ENCODE results near the gene MRPS34. TPM values are rescaled to one million over a fixed set of nuclear protein-coding genes. Genes with fewer than 3 reads are reported as not detected.

The MRPS34 gene
- total RNA-seq, 4 donors from 2014 or later = 56.8 to 84.2 (median 78.6) TPM

DNA sequence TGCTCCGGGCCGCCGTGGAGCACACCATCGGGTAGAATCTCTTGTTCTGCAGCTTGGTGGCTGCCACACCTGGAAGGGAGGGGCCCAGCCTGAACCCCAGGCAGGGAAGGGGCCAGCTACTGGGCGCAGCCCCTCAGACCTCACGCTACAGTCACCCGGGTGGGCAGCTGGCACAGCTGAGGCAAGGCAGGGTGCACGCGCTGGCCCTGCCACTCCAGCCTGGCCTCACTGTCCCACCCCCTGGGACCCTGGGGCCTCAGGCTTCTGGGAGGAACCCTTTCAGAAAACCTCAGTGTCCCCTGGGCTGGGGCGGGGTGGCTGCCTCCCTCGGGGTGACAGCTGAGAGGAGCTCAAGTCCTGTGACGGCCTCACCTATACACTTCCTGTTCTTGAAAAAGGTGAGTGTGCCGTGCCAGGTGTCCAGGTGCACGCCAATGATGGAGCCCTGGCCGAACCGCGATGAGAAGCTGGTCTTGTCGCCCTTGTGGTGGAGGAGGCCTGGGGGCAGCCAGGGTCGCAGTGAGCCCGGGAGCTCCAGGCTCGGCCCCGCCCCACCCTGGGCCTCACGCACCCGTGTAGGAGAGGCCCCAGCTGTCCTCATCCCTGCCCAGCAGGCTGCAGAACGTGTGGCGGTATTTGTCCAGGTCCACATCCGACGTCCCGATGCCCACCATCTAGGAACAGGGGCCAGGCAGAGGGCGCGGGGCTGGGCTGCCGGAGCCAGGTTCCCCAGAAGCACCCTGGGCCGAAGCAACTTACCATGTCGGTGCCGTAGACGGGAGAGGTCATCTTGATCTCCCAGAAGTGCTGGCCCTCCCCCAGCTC, 4.7 kb upstream of the MRPS34 start:
- ATAC-seq (ENCODE audit: low FRiP score) (no peak), DNase-seq (ENCODE audit: low spot score) (no peak)
- TF ChIP-seq, protein P1, sequence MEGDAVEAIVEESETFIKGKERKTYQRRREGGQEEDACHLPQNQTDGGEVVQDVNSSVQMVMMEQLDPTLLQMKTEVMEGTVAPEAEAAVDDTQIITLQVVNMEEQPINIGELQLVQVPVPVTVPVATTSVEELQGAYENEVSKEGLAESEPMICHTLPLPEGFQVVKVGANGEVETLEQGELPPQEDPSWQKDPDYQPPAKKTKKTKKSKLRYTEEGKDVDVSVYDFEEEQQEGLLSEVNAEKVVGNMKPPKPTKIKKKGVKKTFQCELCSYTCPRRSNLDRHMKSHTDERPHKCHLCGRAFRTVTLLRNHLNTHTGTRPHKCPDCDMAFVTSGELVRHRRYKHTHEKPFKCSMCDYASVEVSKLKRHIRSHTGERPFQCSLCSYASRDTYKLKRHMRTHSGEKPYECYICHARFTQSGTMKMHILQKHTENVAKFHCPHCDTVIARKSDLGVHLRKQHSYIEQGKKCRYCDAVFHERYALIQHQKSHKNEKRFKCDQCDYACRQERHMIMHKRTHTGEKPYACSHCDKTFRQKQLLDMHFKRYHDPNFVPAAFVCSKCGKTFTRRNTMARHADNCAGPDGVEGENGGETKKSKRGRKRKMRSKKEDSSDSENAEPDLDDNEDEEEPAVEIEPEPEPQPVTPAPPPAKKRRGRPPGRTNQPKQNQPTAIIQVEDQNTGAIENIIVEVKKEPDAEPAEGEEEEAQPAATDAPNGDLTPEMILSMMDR (IDR thresholded peaks at IDR 0.05) = no peak

DNA sequence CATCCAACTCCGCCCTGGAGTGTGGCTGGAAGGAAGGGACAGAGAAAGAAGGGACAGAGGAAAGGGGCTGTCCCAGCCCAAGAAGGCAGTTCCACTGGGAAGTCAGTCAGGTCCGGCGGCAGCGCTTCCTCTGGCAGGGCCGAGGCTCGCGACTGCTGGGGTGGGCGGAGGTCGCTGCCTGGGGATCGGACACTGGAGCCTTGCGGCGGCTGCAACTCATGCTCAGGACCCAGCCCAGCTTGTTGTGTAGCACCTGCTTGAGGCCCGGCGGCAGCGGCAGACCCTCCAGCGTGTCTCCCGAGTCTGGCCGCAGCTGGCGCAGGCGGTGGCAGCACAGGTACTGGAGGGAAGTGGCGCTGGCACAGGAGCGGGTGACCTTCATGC, 4.0 kb upstream of the MRPS34 start:
- ATAC-seq (ENCODE audit: low FRiP score) = no peak
- no peak for DNase-seq (ENCODE audit: low spot score)
- TF ChIP-seq, protein P1 (IDR thresholded peaks at IDR 0.05) = no peak

DNA sequence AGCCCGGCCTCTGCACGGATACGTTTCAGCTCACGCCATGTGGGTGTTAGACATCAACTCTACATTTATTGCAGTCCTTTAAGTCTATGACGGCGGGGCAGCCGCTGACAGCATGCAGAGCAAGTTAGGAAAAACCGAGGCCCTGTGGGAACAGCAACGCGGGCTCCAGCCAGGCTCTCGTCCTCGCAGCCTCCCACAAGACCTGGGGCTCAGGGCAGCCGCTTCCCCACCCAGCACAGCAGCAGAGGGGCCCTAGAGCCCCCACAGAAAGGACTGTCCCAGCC, 3.7 kb upstream of the MRPS34 start:
- DNase-seq (ENCODE audit: low spot score) = no peak
- TF ChIP-seq, protein P1 (IDR thresholded peaks at IDR 0.05) = no peak
- ATAC-seq (ENCODE audit: low FRiP score) = no peak

DNA sequence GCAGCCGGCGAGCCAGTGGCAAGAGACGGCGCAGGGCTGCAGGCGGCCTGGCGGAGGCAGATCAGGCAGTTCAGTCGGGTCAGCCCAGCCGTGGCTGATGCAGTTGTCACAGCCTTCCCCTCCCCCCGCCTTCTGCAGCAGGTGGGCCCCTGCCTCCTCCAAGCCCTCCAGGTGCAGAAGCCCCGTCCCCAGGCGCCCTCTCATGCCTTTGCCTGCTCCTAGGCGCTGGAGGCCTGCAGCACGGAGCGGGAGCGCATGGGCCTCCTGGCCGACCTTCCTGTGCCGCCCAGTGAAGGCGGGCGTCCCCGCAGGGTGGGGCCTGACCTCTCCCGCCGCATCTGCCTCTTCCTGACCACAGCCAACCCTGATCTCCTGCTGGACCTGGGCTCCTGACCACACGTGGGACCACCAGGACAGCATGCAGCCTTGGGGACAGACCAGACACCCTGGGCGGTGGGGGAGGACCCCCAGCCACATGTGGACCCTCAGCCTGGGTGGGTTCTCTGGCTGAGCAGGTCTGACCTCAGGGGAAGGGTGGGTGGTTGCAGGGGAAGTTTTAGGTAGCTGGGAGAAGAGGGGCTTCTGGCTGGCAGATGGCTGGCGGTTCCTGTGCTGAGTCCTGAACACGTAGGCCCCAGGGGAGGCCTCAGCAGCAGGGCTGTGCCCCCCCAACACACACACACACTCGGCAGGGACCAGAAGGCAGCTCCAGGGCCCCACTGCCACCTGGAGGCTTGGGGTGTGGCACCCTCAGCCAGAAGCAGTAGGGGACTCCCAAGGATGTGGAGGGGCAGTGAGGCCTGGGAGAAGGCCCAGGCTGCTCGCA, 3.1 kb upstream of the MRPS34 start:
- DNase-seq (ENCODE audit: low spot score) (no peak), ATAC-seq (ENCODE audit: low FRiP score) (no peak)
- TF ChIP-seq, protein P1 (IDR thresholded peaks at IDR 0.05) = no peak

DNA sequence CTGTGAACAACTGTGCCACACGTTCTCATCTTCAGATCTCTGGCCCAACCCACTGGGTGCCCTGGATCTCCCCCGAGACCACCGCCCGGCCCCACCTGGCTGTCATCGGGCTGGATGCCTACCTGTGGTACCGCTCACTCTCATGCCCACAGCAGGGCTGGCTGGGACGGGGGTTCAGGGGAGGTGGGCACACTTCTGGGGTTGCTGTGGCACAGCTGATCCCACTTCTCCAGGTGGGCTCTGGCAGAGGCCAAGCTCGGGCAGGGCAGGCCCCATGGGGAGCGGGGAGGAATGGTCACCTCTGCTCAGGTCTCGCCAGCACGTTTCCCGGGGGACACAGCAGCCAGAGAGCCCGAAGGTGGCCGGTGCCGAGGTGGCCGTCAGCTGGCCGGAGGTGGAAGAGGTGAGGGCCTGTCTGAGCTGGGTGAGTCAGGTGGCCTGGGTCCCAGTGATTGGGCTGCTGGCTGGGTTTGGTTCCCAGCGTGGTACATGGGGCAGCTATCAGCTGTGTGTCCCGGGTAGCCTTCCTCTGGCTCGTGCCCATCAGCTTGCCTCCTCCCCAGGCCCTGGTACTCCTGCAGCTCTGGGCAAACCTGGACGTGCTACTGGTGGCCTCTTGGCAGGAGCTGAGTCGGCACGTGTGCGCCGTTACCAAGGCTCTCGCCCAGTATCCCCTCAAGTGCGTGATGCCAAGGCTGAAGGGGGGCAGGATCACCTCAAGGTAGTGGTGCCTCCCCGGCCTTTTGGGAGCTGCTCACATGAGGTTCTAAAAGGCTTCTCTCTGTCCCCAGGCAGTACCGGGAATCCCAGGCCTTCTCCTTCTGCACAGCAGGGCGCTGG, 2.3 kb upstream of the MRPS34 start:
- ATAC-seq (ENCODE audit: low FRiP score) (no peak), DNase-seq (ENCODE audit: low spot score) (no peak)
- TF ChIP-seq, protein P1 (IDR thresholded peaks at IDR 0.05) = no peak

DNA sequence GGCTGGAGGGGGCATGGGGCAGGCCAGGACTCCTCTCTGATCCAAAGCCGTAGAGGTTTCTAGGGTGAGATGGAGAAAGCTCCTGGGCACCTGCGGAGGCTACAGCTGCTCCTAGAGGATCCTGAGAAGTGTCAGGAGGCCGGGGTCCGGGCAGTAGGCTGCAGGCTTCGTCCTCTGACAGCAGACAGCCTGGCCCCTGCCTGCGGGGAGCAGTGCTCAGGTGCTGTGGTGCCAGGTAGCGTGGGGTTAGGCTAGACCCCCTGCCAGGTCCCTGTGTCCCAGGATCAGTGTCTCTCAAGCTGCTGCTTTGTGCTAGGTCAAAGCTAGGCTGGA, 1.5 kb upstream of the MRPS34 start:
- DNase-seq (ENCODE audit: low spot score) (no peak), ATAC-seq (ENCODE audit: low FRiP score) (no peak)
- TF ChIP-seq, protein P1 (IDR thresholded peaks at IDR 0.05) = no peak
